GM19193 (cell line): Measurements from ENCODE around the gene TRIM10.

Experiments used
- POLR2A ChIP-seq: IDR thresholded peaks from 4 replicates; pipeline ENCODE4 v1.6.1; 2011; ENCODE audit not compliant: insufficient read depth, insufficient read length; ENCODE audit errors: extremely low read depth

The TRIM10 gene

DNA sequence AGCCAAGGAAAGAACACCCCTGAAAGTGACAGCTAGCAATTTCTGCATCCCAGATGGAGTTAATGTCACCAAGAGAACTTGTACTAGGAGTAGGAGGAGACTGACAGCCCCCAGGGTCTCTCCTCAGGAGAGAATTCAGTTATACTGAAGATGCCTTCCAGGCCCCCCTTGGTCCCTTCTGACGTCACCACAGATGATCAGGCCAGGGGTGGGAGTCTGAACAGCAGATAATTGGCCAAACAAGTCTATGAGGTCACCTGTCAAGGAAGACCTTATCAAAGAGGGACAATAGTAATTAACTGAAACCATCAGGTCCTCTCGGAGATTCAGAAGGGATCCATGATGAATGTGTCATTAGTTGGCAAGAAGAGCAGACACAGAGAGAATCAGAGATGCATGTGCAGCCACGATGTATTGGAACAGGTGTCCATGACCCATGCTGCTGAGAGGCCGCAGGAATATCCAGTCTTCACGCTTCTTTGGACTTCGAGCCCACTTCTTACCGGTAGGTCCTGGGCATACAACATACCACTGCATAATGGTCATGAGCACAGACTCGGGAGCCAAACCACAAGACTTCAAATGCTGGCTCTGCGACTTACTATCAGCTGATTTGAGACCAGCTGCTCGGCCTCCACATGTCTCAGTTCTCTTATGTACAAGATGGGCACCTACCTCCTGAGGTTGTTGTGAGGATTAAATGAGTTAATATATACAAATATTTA is 10.2 kb downstream of the TRIM10 start:
- TF ChIP-seq POLR2A = no peak

DNA sequence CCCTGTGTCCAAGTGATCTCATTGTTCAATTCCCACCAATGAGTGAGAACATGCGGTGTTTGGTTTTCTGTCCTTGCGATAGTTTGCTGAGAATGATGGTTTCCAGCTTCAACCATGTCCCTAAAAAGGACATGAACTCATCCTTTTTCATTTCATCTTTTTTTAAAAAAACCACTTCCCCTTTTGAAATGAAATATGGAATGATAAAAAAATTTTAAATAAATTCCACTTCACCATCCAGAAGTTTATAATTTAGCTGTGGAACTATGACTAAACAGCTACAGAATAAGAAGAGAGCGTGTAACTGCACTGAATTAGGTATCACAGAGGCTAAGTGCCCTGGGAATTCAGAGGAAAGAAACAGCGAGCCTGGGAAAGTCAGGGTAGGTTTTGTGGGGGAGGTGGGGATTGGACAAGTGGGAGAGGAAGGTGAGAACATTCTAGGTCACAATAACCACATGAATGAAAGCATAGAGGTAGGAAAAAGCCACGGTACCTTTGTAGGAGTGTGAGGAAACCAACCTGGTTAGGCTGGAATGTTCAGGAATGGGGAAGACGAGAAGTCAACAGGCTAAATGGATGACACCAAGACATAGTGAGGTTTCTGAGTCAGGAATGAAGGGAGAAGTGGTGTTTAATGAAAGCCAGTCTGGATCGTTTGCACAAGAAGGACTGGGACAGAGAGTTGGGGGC is 11.0 kb downstream of the TRIM10 start:
- TF ChIP-seq POLR2A = no peak

DNA sequence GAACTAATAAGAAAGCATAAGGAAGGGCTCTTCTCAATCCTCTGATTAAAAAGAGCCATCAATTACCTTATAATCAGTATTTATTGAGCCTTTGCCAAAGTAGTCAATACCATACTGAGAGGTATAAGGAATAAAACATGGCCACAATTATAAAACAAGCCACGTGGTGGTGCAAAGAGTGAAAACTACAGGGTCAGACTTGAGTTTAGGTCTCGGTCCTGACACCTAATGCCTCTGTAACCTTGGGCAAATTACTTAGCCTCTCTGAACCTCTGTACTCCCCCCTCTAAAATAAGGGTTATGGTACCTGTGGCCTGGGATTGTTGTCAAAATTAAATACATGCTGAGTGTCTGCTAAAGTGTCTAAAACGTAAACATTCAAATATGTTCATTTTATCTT is 11.8 kb downstream of the TRIM10 start:
- TF ChIP-seq POLR2A = no peak

DNA sequence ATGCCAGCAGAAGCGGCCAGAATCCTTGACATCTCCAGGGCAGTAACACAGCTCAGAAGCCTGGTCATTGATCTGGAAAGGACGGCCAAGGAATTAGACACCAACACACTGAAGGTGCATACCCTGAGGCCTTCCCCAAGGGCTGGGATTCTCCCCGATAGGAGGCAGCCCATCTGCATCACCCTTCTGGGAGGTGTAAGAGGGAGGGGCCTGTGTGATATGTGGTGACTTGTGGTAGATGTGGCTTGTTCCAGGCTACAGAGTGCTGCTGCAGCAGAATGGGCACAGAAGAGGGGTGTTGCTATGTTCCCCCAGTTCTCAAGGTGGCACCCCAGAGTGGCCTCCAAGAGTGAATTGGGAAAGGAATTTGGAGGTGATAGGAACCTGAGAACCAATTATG is 13.9 kb downstream of the TRIM10 start:
- TF ChIP-seq POLR2A = no peak

DNA sequence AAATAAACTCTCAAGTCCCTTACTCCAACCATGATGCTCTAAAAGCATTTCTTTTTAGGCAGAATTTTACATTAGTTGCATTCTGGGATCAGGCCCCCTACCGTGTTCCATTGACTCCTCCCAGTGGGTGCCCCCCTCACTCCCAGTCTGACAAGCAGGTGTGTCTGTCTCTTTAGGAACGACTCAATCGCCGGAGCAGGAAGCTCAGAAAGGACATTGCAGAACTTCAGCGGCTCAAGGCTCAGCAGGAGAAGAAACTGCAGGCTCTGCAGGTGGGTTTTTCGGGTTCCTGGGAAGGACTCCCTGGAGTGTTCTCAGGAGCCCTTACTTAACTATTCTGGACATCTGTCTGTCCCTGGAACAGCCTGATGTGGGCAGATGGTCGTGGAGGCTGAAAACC is 15.2 kb downstream of the TRIM10 start:
- no peak for TF ChIP-seq POLR2A

DNA sequence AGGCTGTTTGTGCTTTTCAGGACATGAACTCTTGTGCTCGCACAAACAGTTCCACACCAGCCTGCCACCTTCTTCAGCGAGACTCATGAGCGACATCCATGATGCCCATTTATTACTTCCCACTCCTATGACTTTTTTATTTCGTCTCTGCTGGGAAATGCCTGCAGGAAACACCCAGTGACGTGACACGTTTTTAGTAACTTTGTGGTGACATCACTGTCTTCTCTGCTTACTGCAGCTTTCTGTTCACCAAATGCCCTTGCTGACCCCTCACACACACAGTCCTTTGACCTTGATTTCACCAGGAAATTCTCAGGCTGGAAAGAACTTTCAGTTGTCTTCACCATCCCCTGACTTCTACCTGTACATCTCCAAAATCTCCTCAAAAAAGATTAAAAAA is 16.2 kb downstream of the TRIM10 start:
- no peak for TF ChIP-seq POLR2A

DNA sequence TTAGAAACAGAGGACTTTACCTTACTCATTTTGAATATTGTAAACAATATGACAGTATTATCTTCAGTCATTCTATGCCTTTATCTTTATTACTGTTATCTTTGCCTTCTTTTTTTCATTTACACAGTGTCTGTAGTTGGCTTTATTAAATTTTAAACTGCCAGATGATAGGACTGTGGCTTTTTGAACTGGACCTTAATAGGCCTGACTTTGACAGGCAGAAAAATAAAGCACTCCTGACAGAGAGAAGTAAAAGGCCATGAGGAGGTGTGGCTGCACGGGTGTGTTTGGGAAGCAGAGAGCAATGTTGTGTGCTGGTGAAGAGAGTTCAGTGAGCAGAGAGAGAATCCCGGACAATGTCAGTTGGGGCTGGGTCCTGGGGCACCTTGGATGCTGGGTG is 17.2 kb downstream of the TRIM10 start:
- TF ChIP-seq POLR2A = no peak

DNA sequence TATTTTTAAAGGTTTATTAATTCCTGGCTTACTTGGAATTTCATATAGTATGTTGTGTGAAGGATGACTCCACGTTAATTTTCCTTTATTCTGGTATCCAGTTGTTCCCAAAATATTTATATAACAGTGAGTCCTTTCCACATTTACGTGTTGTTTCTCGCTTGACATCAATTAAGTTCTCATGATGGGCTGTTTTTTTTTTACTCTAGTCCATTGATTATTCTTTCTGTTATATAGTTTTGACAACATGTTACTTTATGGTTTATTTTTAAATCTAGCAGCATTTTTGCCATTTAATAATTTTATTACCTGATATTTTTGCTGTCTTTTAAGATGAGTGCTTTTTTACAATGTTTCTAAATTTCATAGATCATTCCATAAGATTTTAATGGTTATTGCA is 18.3 kb downstream of the TRIM10 start:
- no peak for TF ChIP-seq POLR2A

- TF ChIP-seq POLR2A = no peak
Observed at GRCh38 chr6:30136570-30137286, 24.3 kb downstream of the TRIM10 start.

- TF ChIP-seq POLR2A = no peak
Observed at GRCh38 chr6:30135757-30136156, 25.3 kb downstream of the TRIM10 start, which contains the start of gene TRIM40. Gene TRIM40, plus strand, starts transcription at chr6:30136140. Its CDS starts 897 bp downstream, at chr6:30137037.

DNA sequence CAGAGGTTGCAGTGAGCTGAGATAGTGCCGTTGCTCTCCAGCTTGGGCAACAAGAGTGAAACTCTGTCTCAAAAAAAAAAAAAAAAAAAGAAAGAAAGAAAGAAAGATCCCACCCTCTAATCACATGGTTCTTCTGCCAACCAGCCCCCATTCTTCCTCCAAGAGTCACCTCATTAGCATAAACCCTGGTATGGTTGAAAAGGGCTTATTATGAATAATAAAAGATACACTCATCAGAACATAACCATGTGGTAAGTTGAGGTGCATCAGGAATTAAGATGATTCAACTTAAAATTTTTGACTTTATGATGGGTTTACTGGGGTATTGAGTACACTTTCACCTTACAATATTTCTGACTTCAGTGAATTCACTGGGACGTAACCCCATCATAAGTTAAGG is 25.9 kb downstream of the TRIM10 start:
- TF ChIP-seq POLR2A = no peak

GRCh38 chr6:30131947-30132497 is 29.0 kb downstream of the TRIM10 start:
- no peak for TF ChIP-seq POLR2A

GRCh38 chr6:30130887-30131862 is 29.8 kb downstream of the TRIM10 start:
- TF ChIP-seq POLR2A = no peak

- TF ChIP-seq POLR2A = no peak
Observed at GRCh38 chr6:30130179-30130679, 30.8 kb downstream of the TRIM10 start.
